PC-3 (cell line): ENCODE results near the gene RAB6B. TPM values are rescaled to one million over a fixed set of nuclear protein-coding genes. Genes with fewer than 3 reads are reported as not detected.

Experiments used
- ATAC-seq: fragments of 200-7000 bp; cut with Tn5 transposase; 2 replicates; pipeline ENCODE4 v1.9.1; 2020; ENCODE audit warnings: mild to moderate bottlenecking, moderate library complexity
- BruUV-seq: library from RNA; stranded (reverse); fragments of 400-500 nt; replicated peaks from 2 replicates; lab custom pipeline; 2021; lab: Mats Ljungman, UMichigan
- CTCF ChIA-PET: fragments of 300-600 bp; sonication (Branson Sonifier 250); formaldehyde crosslinking; loops from one replicate; lab custom pipeline; 2022; ENCODE audit warnings: antibody characterized with exemption; lab: Charles Lee
- POLR2A ChIA-PET: fragments of 300-600 bp; sonication (Branson Sonifier 250); formaldehyde crosslinking; loops from one replicate; lab custom pipeline; 2022; ENCODE audit warnings: antibody characterized with exemption; ENCODE audit not compliant: unreplicated experiment; lab: Charles Lee
- DNase-seq: peaks from one replicate; pipeline ENCODE4 v3.0.0-alpha.2; 2015
- H2AFZ ChIP-seq: fragments of 300-600 bp; sonication (generic); 2 replicates; pipeline ENCODE4 v1.6.0; 2016; ENCODE audit warnings: antibody characterized with exemption, low read length
- H3F3A ChIP-seq: fragments of 300-600 bp; sonication (generic); one replicate; pipeline ENCODE4 v1.6.0; 2017; ENCODE audit warnings: antibody characterized with exemption, low read length, control low read depth, mild to moderate bottlenecking; ENCODE audit not compliant: unreplicated experiment
- H3K27ac ChIP-seq: fragments of 300-600 bp; sonication (generic); 2 replicates; pipeline ENCODE4 v1.5.1; 2016; ENCODE audit warnings: mild to moderate bottlenecking, low read length
- H3K27me3 ChIP-seq: fragments of 300-600 bp; sonication (generic); 2 replicates; pipeline ENCODE4 v1.6.1; 2016; ENCODE audit warnings: low read length, mixed read lengths
- H3K36me3 ChIP-seq: fragments of 300-600 bp; sonication (generic); 2 replicates; pipeline ENCODE4 v1.6.1; 2016; ENCODE audit warnings: low read depth, mixed run types, low read length, mixed read lengths
- H3K4me1 ChIP-seq: fragments of 300-600 bp; sonication (generic); 2 replicates; pipeline ENCODE4 v1.5.1; 2016; ENCODE audit warnings: low read length; ENCODE audit not compliant: insufficient read depth
- H3K4me2 ChIP-seq: fragments of 300-600 bp; sonication (generic); 2 replicates; pipeline ENCODE4 v1.6.0; 2016; ENCODE audit warnings: low read length
- H3K4me3 ChIP-seq: fragments of 300-600 bp; sonication (generic); 2 replicates; pipeline ENCODE4 v1.5.1; 2016; ENCODE audit warnings: mild to moderate bottlenecking, low read length, mixed read lengths
- H3K79me2 ChIP-seq: fragments of 300-600 bp; sonication (generic); 2 replicates; pipeline ENCODE4 v1.6.1; 2017; ENCODE audit warnings: low read length, mixed read lengths
- H3K9ac ChIP-seq: fragments of 300-600 bp; sonication (generic); 2 replicates; pipeline ENCODE4 v1.6.0; 2016; ENCODE audit warnings: mild to moderate bottlenecking, low read length
- H3K9me2 ChIP-seq: fragments of 300-600 bp; sonication (generic); replicated peaks from 2 replicates; pipeline ENCODE4 v1.6.1; 2016; ENCODE audit warnings: mixed run types, low read length, mixed read lengths
- H3K9me3 ChIP-seq: fragments of 300-600 bp; sonication (generic); 2 replicates; pipeline ENCODE4 v1.6.1; 2016; ENCODE audit warnings: low read length, mixed read lengths
- H4K20me1 ChIP-seq: fragments of 300-600 bp; sonication (generic); 2 replicates; pipeline ENCODE4 v1.6.1; 2016; ENCODE audit warnings: low read length, mixed read lengths
- CTCF ChIP-seq: fragments of 300-600 bp; sonication (generic); conservative IDR thresholded peaks from 2 replicates; pipeline ENCODE4 v1.5.1; 2017; ENCODE audit warnings: antibody characterized with exemption, low read depth, mild to moderate bottlenecking, low read length
- EZH2 ChIP-seq: fragments of 300-600 bp; sonication (generic); IDR thresholded peaks from one replicate; pipeline ENCODE4 v1.6.1; 2017; ENCODE audit warnings: antibody characterized with exemption, mild to moderate bottlenecking, low read length; ENCODE audit not compliant: unreplicated experiment
- EZH2phosphoT487 ChIP-seq: fragments of 300-600 bp; sonication (generic); IDR thresholded peaks from 2 replicates; pipeline ENCODE4 v1.6.1; 2018; ENCODE audit warnings: mild to moderate bottlenecking, antibody characterized with exemption, low read length, borderline replicate concordance
- intact Hi-C: fragments of 100-400 bp; cut with micrococcal nuclease; formaldehyde crosslinking; loops from 2 replicates; pipeline ENCODE4 v1.9.0; 2023
- total RNA-seq: library from RNA; depleted of rRNA; stranded (reverse); fragments of >200 nt; gene quantifications from 2 replicates; pipeline ENCODE4 v1.2.3, GENCODE V29; 2014

RAB6B gene
- total RNA-seq, 1 experiment from 2014 or later = 0.22 TPM

- H2AFZ ChIP-seq = no peak overlapping the region
- TF ChIP-seq CTCF (no peak), EZH2 (no peak), EZH2phosphoT487 (no peak)
- H3K27ac ChIP-seq = no peak overlapping the region
- DNase-seq (no peak), ATAC-seq (no peak)
- H4K20me1 ChIP-seq = no peaks in the 10 kb centered on the region
- no peak overlapping the region for H3K9ac ChIP-seq
- no peak overlapping the region for H3K4me2 ChIP-seq
- intact Hi-C loops = no loop called here
- CTCF ChIA-PET = no interaction called here
- H3K36me3 ChIP-seq = 0 out of 2 replicates have a peak, but pooled peaks cover 3% of the 10 kb centered on the region
- H3K9me2 ChIP-seq = no peaks in the 10 kb centered on the region
- H3K27me3 ChIP-seq = no peaks in the 10 kb centered on the region
- POLR2A ChIA-PET = no interaction called here
- H3K9me3 ChIP-seq = no peaks in the 10 kb centered on the region
- no peaks in the 10 kb centered on the region for H3K79me2 ChIP-seq
- BruUV-seq = no TSS peak
- no peak overlapping the region for H3K4me3 ChIP-seq
- H3F3A ChIP-seq = no peaks in the 10 kb centered on the region
- no peaks in the 10 kb centered on the region for H3K4me1 ChIP-seq
Measured at GRCh38 chr3:133829310-133829707, 66.4 kb downstream of the RAB6B start.

GRCh38 chr3:133828576-133829309 lies 66.9 kb downstream of the RAB6B start:
- DNase-seq (no peak), ATAC-seq (no peak)
- no peaks in the 10 kb centered on the region for H3K4me1 ChIP-seq
- H3K4me2 ChIP-seq = no peak overlapping the region
- no peaks in the 10 kb centered on the region for H3K9me3 ChIP-seq
- no TSS peak for BruUV-seq
- H3K27me3 ChIP-seq = no peaks in the 10 kb centered on the region
- H3K36me3 ChIP-seq = 0 out of 2 replicates have a peak, but pooled peaks cover 4% of the 10 kb centered on the region
- TF ChIP-seq EZH2phosphoT487 (no peak), CTCF (no peak), EZH2 (no peak)
- no peaks in the 10 kb centered on the region for H3K9me2 ChIP-seq
- ChIA-PET POLR2A (no interaction called here), CTCF (no interaction called here)
- intact Hi-C loops = no loop called here
- H3K4me3 ChIP-seq = no peak overlapping the region
- no peak overlapping the region for H3K27ac ChIP-seq
- no peaks in the 10 kb centered on the region for H3K79me2 ChIP-seq
- no peaks in the 10 kb centered on the region for H3F3A ChIP-seq
- H4K20me1 ChIP-seq = no peaks in the 10 kb centered on the region
- no peak overlapping the region for H3K9ac ChIP-seq
- no peak overlapping the region for H2AFZ ChIP-seq

GRCh38 chr3:133827684-133828083 lies 68.0 kb downstream of the RAB6B start:
- no peak for DNase-seq
- CTCF ChIA-PET = no interaction called here
- no peaks in the 10 kb centered on the region for H4K20me1 ChIP-seq
- H3K27ac ChIP-seq = no peak overlapping the region
- no peaks in the 10 kb centered on the region for H3K27me3 ChIP-seq
- no peak overlapping the region for H2AFZ ChIP-seq
- H3K4me2 ChIP-seq = no peak overlapping the region
- TF ChIP-seq EZH2phosphoT487 = no peak
- no peak for TF ChIP-seq CTCF
- TF ChIP-seq EZH2 = no peak
- no peaks in the 10 kb centered on the region for H3K79me2 ChIP-seq
- no TSS peak for BruUV-seq
- H3K9me3 ChIP-seq = no peaks in the 10 kb centered on the region
- H3K36me3 ChIP-seq = peaks cover 9% of the 10 kb centered on the region; the same call in 1 of the 2 replicates
- H3F3A ChIP-seq = no peaks in the 10 kb centered on the region
- no peak for ATAC-seq
- no peak overlapping the region for H3K9ac ChIP-seq
- POLR2A ChIA-PET = no interaction called here
- no peak overlapping the region for H3K4me3 ChIP-seq
- no peaks in the 10 kb centered on the region for H3K4me1 ChIP-seq
- no peaks in the 10 kb centered on the region for H3K9me2 ChIP-seq
- intact Hi-C loops = no loop called here
